H1 (cell line): ENCODE data around the gene KPNA1. TPM values are rescaled to one million over a fixed set of nuclear protein-coding genes. Genes with fewer than 3 reads are reported as not detected.

Experiments
- CTCF ChIA-PET: fragments of 300-600 bp; sonication (Branson Sonifier 250); formaldehyde crosslinking; loops from one replicate; lab custom pipeline; 2021; ENCODE audit not compliant: partially characterized antibody; lab: Charles Lee
- POLR2A ChIA-PET: fragments of 300-600 bp; sonication (Branson Sonifier 250); formaldehyde crosslinking; loops from one replicate; lab custom pipeline; 2021; ENCODE audit warnings: inconsistent platforms; ENCODE audit not compliant: partially characterized antibody; lab: Charles Lee
- DNase-seq, 2 experiments: peaks; one replicate each; pipeline versions ENCODE4 v3.0.0 to v3.0.0-alpha.2; 2010 to 2022; ENCODE audit warnings: low spot score in 2 of 2, low read depth in 1 of 2, mixed read lengths in 1 of 2
- FAIRE-seq: peaks from 2 replicates; lab custom pipeline; 2011; peaks lifted over from hg19 to GRCh38; lab: Jason Lieb, UNC
- H2AFZ ChIP-seq: 2 replicates; pipeline ENCODE4 v1.8.1; 2012; ENCODE audit warnings: low read length, inconsistent platforms
- H2AK5ac ChIP-seq: 2 replicates; pipeline ENCODE4 v1.6.1; 2013; ENCODE audit warnings: low read depth, low read length
- H2BK120ac ChIP-seq: replicated peaks from 2 replicates; pipeline ENCODE3; 2013; ENCODE audit warnings: low read depth, low read length, inconsistent platforms
- H2BK12ac ChIP-seq: 2 replicates; pipeline ENCODE4 v1.6.1; 2013; ENCODE audit warnings: low read depth, low read length
- H2BK15ac ChIP-seq: 2 replicates; pipeline ENCODE4 v1.6.1; 2013; ENCODE audit warnings: low read length
- H2BK20ac ChIP-seq: 2 replicates; pipeline ENCODE4 v1.6.1; 2013; ENCODE audit warnings: low read length
- H2BK5ac ChIP-seq: 2 replicates; pipeline ENCODE4 v1.6.1; 2013; ENCODE audit warnings: low read depth, low read length
- H3K14ac ChIP-seq: 2 replicates; pipeline ENCODE4 v1.6.1; 2013; ENCODE audit warnings: inconsistent platforms; ENCODE audit not compliant: insufficient read length
- H3K18ac ChIP-seq: 2 replicates; pipeline ENCODE4 v1.6.1; 2013; ENCODE audit warnings: low read length; ENCODE audit errors: extremely low read depth
- H3K23ac ChIP-seq: 2 replicates; pipeline ENCODE4 v1.6.1; 2013; ENCODE audit warnings: inconsistent platforms; ENCODE audit not compliant: insufficient read length
- H3K23me2 ChIP-seq: 2 replicates; pipeline ENCODE4 v1.6.1; 2013; ENCODE audit warnings: low read depth, low read length
- H3K27ac ChIP-seq: 2 replicates; pipeline ENCODE4 v1.6.1; 2011; ENCODE audit warnings: low read depth, low read length, inconsistent platforms
- H3K27me3 ChIP-seq, 4 experiments: replicated peaks in 1 of 4; 1 replicate in 1 of 4; 2 replicates in 3 of 4; pipeline versions ENCODE4 v1.6.1 to v1.8.1; 2011 to 2013; ENCODE audit warnings: low read length in 3 of 4, mild to moderate bottlenecking in 3 of 4, inconsistent platforms in 2 of 4, mixed read lengths in 2 of 4, moderate library complexity in 1 of 4; ENCODE audit not compliant: control insufficient read depth in 3 of 4, insufficient read depth in 3 of 4; ENCODE audit errors: extremely low read depth in 1 of 4
- H3K36me3 ChIP-seq, 4 experiments: 2 replicates each; pipeline versions ENCODE4 v1.6.1 to v1.8.1; 2011 to 2013; ENCODE audit warnings: mild to moderate bottlenecking in 4 of 4, low read length in 3 of 4, moderate library complexity in 2 of 4, control low read depth in 1 of 4, inconsistent platforms in 1 of 4; ENCODE audit not compliant: insufficient read depth in 4 of 4, control insufficient read depth in 2 of 4
- H3K4ac ChIP-seq: replicated peaks from 2 replicates; pipeline ENCODE3; 2013; ENCODE audit warnings: low read length, low read depth, mixed read lengths, inconsistent platforms; ENCODE audit not compliant: insufficient read length
- H3K4me1 ChIP-seq, 4 experiments: replicated peaks in 1 of 4; 1 replicate in 1 of 4; 2 replicates in 3 of 4; pipeline versions ENCODE4 v1.6.1 to v1.8.1; 2011 to 2013; ENCODE audit warnings: low read length in 3 of 4, inconsistent platforms in 2 of 4, mixed read lengths in 1 of 4; ENCODE audit not compliant: insufficient read depth in 4 of 4, control insufficient read depth in 3 of 4
- H3K4me2 ChIP-seq, 2 experiments: 2 replicates each; pipeline versions ENCODE4 v1.6.1 to v1.8.1; 2011 to 2013; ENCODE audit warnings: low read depth in 2 of 2, low read length in 2 of 2, control low read depth in 1 of 2, inconsistent platforms in 1 of 2, mild to moderate bottlenecking in 1 of 2; ENCODE audit not compliant: insufficient read depth in 1 of 2
- H3K4me3 ChIP-seq, 4 experiments: fragments of 200-600, 300-600 bp in 1 of 4; sonication (generic), shearing (Covaris generic), sonication (Bioruptor Twin) in 1 of 4; 2 replicates each; pipeline versions ENCODE4 v1.5.1 to v1.8.1; 2011 to 2016; ENCODE audit warnings: low read length in 4 of 4, low read depth in 3 of 4, control low read depth in 2 of 4, inconsistent platforms in 2 of 4, mild to moderate bottlenecking in 2 of 4, mixed read lengths in 1 of 4, moderate library complexity in 1 of 4; ENCODE audit not compliant: insufficient read depth in 2 of 4; ENCODE audit errors: extremely low read depth in 1 of 4
- H3K56ac ChIP-seq: replicated peaks from 2 replicates; pipeline ENCODE3; 2013; ENCODE audit warnings: low read depth, mild to moderate bottlenecking, mixed read lengths, low read length, inconsistent platforms; ENCODE audit not compliant: insufficient read length
- H3K79me1 ChIP-seq: 2 replicates; pipeline ENCODE4 v1.6.1; 2013; ENCODE audit warnings: low read depth, low read length, control low read depth
- H3K79me2 ChIP-seq, 2 experiments: 2 replicates each; pipeline versions ENCODE4 v1.6.1 to v1.8.1; 2012 to 2013; ENCODE audit warnings: low read length in 2 of 2, mild to moderate bottlenecking in 2 of 2, inconsistent platforms in 1 of 2; ENCODE audit not compliant: insufficient read depth in 2 of 2, control insufficient read depth in 1 of 2
- H3K9ac ChIP-seq, 4 experiments: replicated peaks in 1 of 4; 1 replicate in 1 of 4; 2 replicates in 3 of 4; pipeline versions ENCODE4 v1.6.1 to v1.8.1; 2011 to 2013; ENCODE audit warnings: low read depth in 3 of 4, low read length in 3 of 4, control low read depth in 2 of 4, mild to moderate bottlenecking in 2 of 4, moderate library complexity in 2 of 4, inconsistent platforms in 1 of 4; ENCODE audit errors: extremely low read depth in 1 of 4
- H3K9me3 ChIP-seq, 2 experiments: 2 replicates each; pipeline versions ENCODE4 v1.6.1 to v1.8.1; 2012 to 2013; ENCODE audit warnings: mild to moderate bottlenecking in 2 of 2, moderate library complexity in 2 of 2, control low read depth in 1 of 2, inconsistent platforms in 1 of 2, low read depth in 1 of 2, low read length in 1 of 2, mixed read lengths in 1 of 2; ENCODE audit not compliant: insufficient read depth in 2 of 2
- H4K20me1 ChIP-seq, 2 experiments: replicated peaks in 1 of 2; 2 replicates each; pipeline versions ENCODE3 to v1.8.1; 2011 to 2013; ENCODE audit warnings: inconsistent platforms in 2 of 2, low read length in 2 of 2, mild to moderate bottlenecking in 1 of 2; ENCODE audit not compliant: insufficient read depth in 2 of 2, control insufficient read depth in 1 of 2
- H4K5ac ChIP-seq: 2 replicates; pipeline ENCODE4 v1.6.1; 2013; ENCODE audit warnings: low read length, low read depth, mixed read lengths, inconsistent platforms; ENCODE audit not compliant: insufficient read length
- H4K8ac ChIP-seq: 2 replicates; pipeline ENCODE4 v1.8.0; 2013; ENCODE audit warnings: mild to moderate bottlenecking, moderate library complexity, low read length, inconsistent platforms; ENCODE audit not compliant: insufficient read depth; ENCODE audit errors: extremely low read depth
- H4K91ac ChIP-seq: replicated peaks from 2 replicates; pipeline ENCODE3; 2013; ENCODE audit warnings: low read length, mixed read lengths, inconsistent platforms; ENCODE audit not compliant: insufficient read length
- ASH2L ChIP-seq: fragments of 200-600, 300-600 bp; sonication (generic); IDR thresholded peaks from one replicate; pipeline ENCODE4 v1.7.1; 2017; ENCODE audit warnings: low read length
- BACH1 ChIP-seq: IDR thresholded peaks from 2 replicates; pipeline ENCODE4 v1.6.1; 2012; ENCODE audit warnings: low read length, improper control_type of control experiment
- BRCA1 ChIP-seq: IDR thresholded peaks from 2 replicates; pipeline ENCODE4 v1.6.1; 2012; ENCODE audit warnings: low read depth, low read length, improper control_type of control experiment
- CTBP2 ChIP-seq: IDR thresholded peaks from 2 replicates; pipeline ENCODE4 v1.7.0; 2011; ENCODE audit warnings: borderline replicate concordance, mild to moderate bottlenecking, moderate library complexity, mixed read lengths, low read length; ENCODE audit not compliant: insufficient read depth, insufficient read length
- JUND ChIP-seq: IDR thresholded peaks from 2 replicates; pipeline ENCODE4 v1.6.1; 2011; ENCODE audit warnings: mild to moderate bottlenecking, improper control_type of control experiment, low read length
- POLR2A ChIP-seq, 2 experiments: IDR thresholded peaks; 1 replicate in 1 of 2; 2 replicates in 1 of 2; pipeline ENCODE4 v1.6.1; 2011; ENCODE audit warnings: low read depth in 2 of 2, low read length in 2 of 2, mild to moderate bottlenecking in 2 of 2; ENCODE audit errors: control extremely low read depth in 1 of 2
- POLR2AphosphoS5 ChIP-seq: IDR thresholded peaks from 2 replicates; pipeline ENCODE4 v1.6.1; 2011; ENCODE audit warnings: low read depth, low read length
- SUZ12 ChIP-seq: fragments of 200-600 bp; sonication (generic); IDR thresholded peaks from 2 replicates; pipeline ENCODE4 v1.6.1; 2012; ENCODE audit warnings: mild to moderate bottlenecking, inconsistent platforms, low read length, moderate library complexity, mixed read lengths
- WGBS, 2 experiments: shearing (Covaris generic) in 1 of 2; methylation state at CpG; one replicate each; pipeline versions ENCODE4 v1.1.6 to v1.1.7; 2013 to 2015; ENCODE audit warnings: low lambda C conversion rate in 2 of 2, mixed read lengths in 2 of 2, inconsistent platforms in 1 of 2, low coverage in 1 of 2, missing lambda C conversion rate in 1 of 2; ENCODE audit not compliant: insufficient replicate concordance in 2 of 2, insufficient coverage in 1 of 2, insufficient read length in 1 of 2; ENCODE audit errors: extremely low coverage in 1 of 2, missing lambda C conversion rate in 1 of 2; 5-methylcytosine and 5-hydroxymethylcytosine counted together
- polyA plus RNA-seq, 7 experiments: library from polyadenylated mRNA; depleted of rRNA in 3 of 7; stranded (reverse) in 5 of 7; unstranded in 2 of 7; fragments of >200 nt in 5 of 7; fragments of 200-250 nt in 2 of 7; gene quantifications; 1 replicate in 5 of 7; 2 replicates in 1 of 7; 4 replicates in 1 of 7; pipeline versions ENCODE4 v1.2.1 to v1.2.3, GENCODE V29; 2011 to 2013; ENCODE audit warnings: missing spikeins in 2 of 7, mixed read lengths in 2 of 7
- total RNA-seq: library from RNA; stranded (reverse); fragmentation: NEBNext Ultra II Directional; extraction: Animal tissue kit (Norgen Biotek cat#: 25700); gene quantifications from 2 replicates; pipeline ENCODE4 v1.2.1, GENCODE V29; 2021
- TF ChIP-seq, protein P1 (sequence below): IDR thresholded peaks from 2 replicates; pipeline ENCODE4 v1.6.1; 2012; ENCODE audit warnings: inconsistent platforms
- TF ChIP-seq, protein P2 (sequence below): IDR thresholded peaks from 2 replicates; pipeline ENCODE4 v1.6.1; 2012; ENCODE audit warnings: low read length, inconsistent platforms

KPNA1 gene
- total and polyA plus RNA-seq, 2 of the 8 experiments (the other 6 are each of a cell fraction or from before 2014, with no cell fraction given): 14.8 to 63.0 TPM

DNA sequence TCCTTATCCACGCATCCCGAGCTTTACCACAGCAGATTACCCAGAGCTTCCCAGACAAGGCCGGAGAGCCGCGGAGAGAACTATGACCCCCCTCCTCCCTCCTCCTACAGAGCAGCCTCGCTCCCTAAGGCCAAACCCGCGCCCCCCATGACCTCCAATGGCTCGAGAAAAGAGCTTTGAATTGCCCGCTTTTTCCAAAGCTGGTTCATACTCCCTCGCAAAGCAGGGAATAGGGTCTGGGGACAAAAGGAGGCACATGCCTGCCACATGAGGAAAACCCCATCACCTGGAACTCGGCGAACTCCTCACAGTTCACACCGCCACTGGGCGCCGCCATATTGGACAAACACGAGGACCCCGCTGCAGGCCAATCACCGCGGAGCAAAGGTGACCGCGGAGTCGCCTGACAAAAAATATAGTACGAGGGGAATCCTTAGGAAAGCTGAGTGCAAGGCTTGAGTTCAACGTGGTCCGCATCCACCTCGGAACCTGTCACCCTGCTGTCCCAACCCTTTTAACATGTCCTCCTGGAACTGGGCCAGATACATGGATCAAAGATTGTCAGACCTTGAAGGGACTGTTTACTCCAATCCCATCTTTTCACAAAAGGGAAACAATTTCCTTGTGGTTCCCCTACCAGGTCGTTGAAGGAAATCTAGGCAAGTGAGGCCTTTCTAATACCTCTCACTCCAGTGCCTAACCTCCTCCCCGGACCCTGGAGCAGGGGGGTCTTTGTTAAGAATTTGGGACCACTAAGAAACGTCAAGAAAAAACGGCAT, 131.7 kb downstream of the KPNA1 start, which contains the start of gene MIX23:
TSS of gene MIX23 (minus strand) at position 344 of the 779 bp plus-strand sequence. CDS start at position 337, 7 bp downstream.
- H2AK5ac ChIP-seq: no peak within 1 kb of the TSS
- H3K79me1 ChIP-seq: no peaks in the 10 kb centered on the region; the same call in 1 of the 2 replicates
- no peak within 1 kb of the TSS for H2BK15ac ChIP-seq
- H3K4ac ChIP-seq: peak within 1 kb of the TSS; percentile 88
- peak within 1 kb of the TSS; percentile 78 to 96 (median 94) for H3K4me3 ChIP-seq
- H3K9ac ChIP-seq: peak within 1 kb of the TSS; percentile 86 to 96 (median 90)
- FAIRE-seq (no peak), DNase-seq (peak; percentile 47 to 94)
- H4K91ac ChIP-seq: peak within 1 kb of the TSS; percentile 84
- peaks cover 3 to 77% of the 10 kb centered on the region in 2 experiments; a peak in 3 of 4 replicates for H3K79me2 ChIP-seq
- peak within 1 kb of the TSS; percentile 2 for H2BK120ac ChIP-seq
- H3K4me2 ChIP-seq: peak within 1 kb of the TSS; percentile 85
- WGBS, 2 experiments: 2% methylated on average over 29 of the region's 31 CpGs; no CpG with 5 or more reads in 1 of the 2 experiments
- H3K23me2 ChIP-seq: peaks cover 11% of the 10 kb centered on the region
- ChIA-PET POLR2A (interaction anchor here (0.8 to 3.2 kb wide), 19 partner anchors 9 to 1775 kb away, joined by 3 to 29 read pairs (median 4); partner anchors contain the start of genes HSPBAP1, KPNA1 and WDR5B), CTCF (interaction anchor here (1.0 to 1.4 kb wide), 3 partner anchors 8 to 296 kb away, joined by 3 to 7 read pairs (median 3); no protein-coding TSS in a partner anchor)
- H4K8ac ChIP-seq: peak within 1 kb of the TSS; percentile 99
- H3K14ac ChIP-seq: no peak within 1 kb of the TSS
- H3K56ac ChIP-seq: peak within 1 kb of the TSS; percentile 74
- no peaks in the 10 kb centered on the region for H3K9me3 ChIP-seq
- H2BK12ac ChIP-seq: no peak within 1 kb of the TSS; the same call in 1 of the 2 replicates
- peak within 1 kb of the TSS; percentile 90 for H2AFZ ChIP-seq
- H3K27ac ChIP-seq: peak within 1 kb of the TSS; percentile 80
- no peaks in the 10 kb centered on the region for H3K27me3 ChIP-seq
- peak within 1 kb of the TSS; percentile 76 for H2BK5ac ChIP-seq
- H4K20me1 ChIP-seq: no peaks in the 10 kb centered on the region
- H4K5ac ChIP-seq: peak within 1 kb of the TSS; percentile 98
- no peak within 1 kb of the TSS for H3K23ac ChIP-seq
- H3K18ac ChIP-seq: peak within 1 kb of the TSS; percentile 88; the same call in 1 of the 2 replicates
- H3K36me3 ChIP-seq: peaks cover 0 to 7% (median 1%) of the 10 kb centered on the region in 4 experiments; a peak in 2 of 8 replicates
- peaks cover 0 to 6% (median 3%) of the 10 kb centered on the region in 4 experiments; a peak in 4 of 7 replicates for H3K4me1 ChIP-seq
- H2BK20ac ChIP-seq: no peak within 1 kb of the TSS
- TF ChIP-seq, protein P1, sequence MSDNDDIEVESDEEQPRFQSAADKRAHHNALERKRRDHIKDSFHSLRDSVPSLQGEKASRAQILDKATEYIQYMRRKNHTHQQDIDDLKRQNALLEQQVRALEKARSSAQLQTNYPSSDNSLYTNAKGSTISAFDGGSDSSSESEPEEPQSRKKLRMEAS: peak; percentile 88
- TF ChIP-seq, protein P2, sequence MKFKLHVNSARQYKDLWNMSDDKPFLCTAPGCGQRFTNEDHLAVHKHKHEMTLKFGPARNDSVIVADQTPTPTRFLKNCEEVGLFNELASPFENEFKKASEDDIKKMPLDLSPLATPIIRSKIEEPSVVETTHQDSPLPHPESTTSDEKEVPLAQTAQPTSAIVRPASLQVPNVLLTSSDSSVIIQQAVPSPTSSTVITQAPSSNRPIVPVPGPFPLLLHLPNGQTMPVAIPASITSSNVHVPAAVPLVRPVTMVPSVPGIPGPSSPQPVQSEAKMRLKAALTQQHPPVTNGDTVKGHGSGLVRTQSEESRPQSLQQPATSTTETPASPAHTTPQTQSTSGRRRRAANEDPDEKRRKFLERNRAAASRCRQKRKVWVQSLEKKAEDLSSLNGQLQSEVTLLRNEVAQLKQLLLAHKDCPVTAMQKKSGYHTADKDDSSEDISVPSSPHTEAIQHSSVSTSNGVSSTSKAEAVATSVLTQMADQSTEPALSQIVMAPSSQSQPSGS: no peak
- TF ChIP-seq POLR2AphosphoS5: peak; percentile 89
- TF ChIP-seq POLR2A (IDR thresholded peaks at IDR 0.05; ENCODE audit: control extremely low read depth in 1 of 2, low read depth in 2 of 2, low read length in 2 of 2): peak; percentile 92 to 96
- TF ChIP-seq SUZ12: no peak
- no peak for TF ChIP-seq CTBP2
- no peak; the same call in 1 of the 2 replicates for TF ChIP-seq BACH1
- no peak for TF ChIP-seq JUND
- peak; percentile 98 for TF ChIP-seq ASH2L
- no peak for TF ChIP-seq BRCA1
